NCI-H2196 treated with DMSO at 0.1 percent for 48 hours (cell line): ENCODE measurements around the gene KCNC1.

Experiments
- DNase-seq: peaks from one replicate; lab custom pipeline; 2025; ENCODE audit not compliant: unreplicated experiment; lab: John Stamatoyannopoulos, UW

The KCNC1 gene

GRCh38 chr11:17814546-17814945 lies 80.0 kb downstream of the KCNC1 start:
- DNase-seq = no peak

- DNase-seq = no peak
These were observed 81.8 kb downstream of the KCNC1 start for GRCh38 chr11:17816232-17816931.

DNA sequence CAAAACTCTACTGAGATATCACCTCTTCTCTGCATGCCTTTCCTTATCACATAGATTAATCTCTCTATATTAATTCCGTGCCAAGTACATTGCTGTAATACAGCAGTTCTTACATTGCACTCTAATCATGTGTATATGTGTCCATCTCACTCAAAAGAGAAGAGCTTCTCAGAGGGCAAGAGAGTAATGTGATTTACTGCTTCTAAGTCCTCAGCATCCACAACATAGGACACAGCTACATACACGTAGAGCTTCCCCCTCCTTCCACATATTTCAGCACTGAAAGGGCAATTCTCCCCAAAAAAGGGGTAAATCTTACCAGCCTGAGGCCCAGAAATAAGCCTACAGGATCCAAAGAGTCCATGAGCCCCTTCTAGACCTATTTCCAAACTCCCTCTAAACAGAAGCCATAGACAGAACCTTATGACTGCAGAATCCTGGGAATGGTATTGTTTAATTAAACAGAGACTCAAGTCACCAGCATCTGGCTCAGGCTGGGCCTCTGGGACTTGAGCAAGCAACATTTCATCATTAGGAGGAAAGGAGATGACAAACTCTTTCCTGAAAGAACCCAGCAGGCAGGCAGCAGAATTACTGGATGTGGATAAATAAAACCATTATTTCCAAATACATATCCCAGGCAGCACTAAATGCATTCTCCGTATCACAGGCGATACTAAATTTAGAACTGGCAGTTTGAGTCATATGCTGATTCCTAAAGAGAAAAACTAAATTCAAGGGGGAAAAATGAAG lies 87.2 kb downstream of the KCNC1 start:
- DNase-seq = no peak

DNA sequence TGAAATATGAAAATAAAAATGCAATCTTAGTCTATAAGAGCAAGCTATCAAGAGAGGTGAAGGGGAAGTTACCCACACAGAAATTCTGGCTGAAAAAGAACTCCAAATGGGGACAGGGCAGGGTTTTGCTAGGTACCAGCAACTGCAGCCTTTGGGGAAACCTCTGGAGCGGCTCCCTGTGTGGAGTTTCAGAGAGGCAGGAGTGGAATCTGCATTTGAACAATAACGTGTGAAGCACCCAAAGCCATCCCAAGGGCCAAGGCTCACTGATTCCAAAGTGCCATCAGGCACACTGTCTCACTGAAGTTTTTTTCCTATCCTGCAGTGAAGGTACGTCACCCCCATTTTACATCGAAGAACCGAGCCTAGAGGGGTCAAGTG lies 87.8 kb downstream of the KCNC1 start:
- DNase-seq = no peak

DNA sequence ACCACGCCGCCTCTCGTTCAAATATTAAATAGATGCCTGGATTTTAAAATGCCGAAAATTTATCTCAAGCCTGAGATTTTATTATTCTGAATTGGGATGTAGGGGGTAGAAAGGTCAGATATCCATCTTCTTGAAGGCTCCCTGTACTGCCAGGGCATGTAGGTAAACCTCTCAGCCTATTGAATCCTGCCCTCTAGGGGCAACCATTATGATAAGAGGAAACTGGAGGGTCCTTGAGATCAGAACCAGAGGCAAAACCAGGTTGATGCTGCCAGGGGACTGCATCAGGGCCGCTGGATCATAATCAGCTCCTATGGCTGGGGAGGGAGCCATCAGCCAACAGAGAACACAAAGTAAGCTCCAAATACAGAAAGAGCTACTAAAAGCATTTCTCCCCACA lies 92.4 kb downstream of the KCNC1 start:
- no peak for DNase-seq

DNA sequence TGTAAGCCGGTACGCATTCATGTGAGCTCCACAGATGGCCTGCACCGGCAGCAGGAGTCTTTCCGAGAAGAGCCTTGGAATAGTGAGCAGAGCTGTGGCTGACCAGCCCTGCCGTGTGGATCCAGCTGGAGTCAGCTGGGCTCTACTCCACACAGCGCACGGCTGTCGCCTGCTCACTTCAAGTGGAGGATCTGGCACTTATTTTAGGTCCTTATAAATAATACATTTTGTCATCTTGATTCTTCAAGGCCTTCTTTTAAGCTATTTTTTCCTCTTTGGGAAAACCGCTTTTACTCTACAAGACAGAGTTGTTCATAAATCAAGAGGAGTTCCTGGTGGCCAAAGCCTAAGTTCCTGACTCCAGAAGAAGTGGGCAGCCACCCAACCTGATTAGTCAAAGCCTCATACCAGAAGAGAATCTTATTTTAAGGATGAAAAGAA lies 93.8 kb downstream of the KCNC1 start:
- no peak for DNase-seq

- no peak for DNase-seq
These were observed 96.6 kb downstream of the KCNC1 start for GRCh38 chr11:17831228-17831627.

DNA sequence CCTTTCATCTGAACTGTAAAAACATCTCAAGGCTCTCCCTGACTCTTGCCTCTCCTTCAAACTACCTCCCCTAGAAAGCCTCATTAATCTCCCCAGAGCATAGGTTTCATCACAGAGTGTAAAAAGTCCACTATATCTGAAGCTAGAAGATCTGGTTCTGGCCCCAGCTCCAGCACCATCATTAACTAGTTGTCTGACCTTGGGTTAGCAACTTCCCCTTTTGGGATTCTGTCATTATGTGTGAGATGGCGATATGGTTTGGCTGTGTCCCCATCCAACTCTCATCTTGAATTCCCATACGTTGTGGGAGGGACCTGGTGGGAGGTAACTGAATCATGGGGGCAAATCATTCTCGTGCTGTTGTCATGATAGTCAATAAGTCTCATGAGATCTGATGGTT lies 97.3 kb downstream of the KCNC1 start:
- no peak for DNase-seq
